Endothelial cell (in vitro differentiated cells): ENCODE measurements around the gene TBC1D1. TPM values are rescaled to one million over a fixed set of nuclear protein-coding genes. Genes with fewer than 3 reads are reported as not detected.

Experiments
- DNase-seq: peaks from one replicate; pipeline ENCODE4 v3.0.0; 2021; ENCODE audit warnings: low spot score
- H3K27ac Mint-ChIP-seq: one replicate; pipeline ENCODE4 v1.8.0; 2021; ENCODE audit warnings: mixed read lengths, inconsistent platforms; ENCODE audit not compliant: unreplicated experiment
- H3K27me3 Mint-ChIP-seq: one replicate; pipeline ENCODE4 v1.8.0; 2021; ENCODE audit warnings: mild to moderate bottlenecking, moderate library complexity, mixed read lengths, inconsistent platforms; ENCODE audit not compliant: unreplicated experiment
- H3K36me3 Mint-ChIP-seq: one replicate; pipeline ENCODE4 v1.8.0; 2021; ENCODE audit warnings: mild to moderate bottlenecking, low read depth, mixed read lengths, inconsistent platforms; ENCODE audit not compliant: unreplicated experiment
- H3K4me1 Mint-ChIP-seq: one replicate; pipeline ENCODE4 v1.8.0; 2021; ENCODE audit warnings: mild to moderate bottlenecking, mixed read lengths, inconsistent platforms; ENCODE audit not compliant: unreplicated experiment
- H3K4me3 Mint-ChIP-seq: one replicate; pipeline ENCODE4 v1.8.0; 2021; ENCODE audit warnings: mild to moderate bottlenecking, mixed read lengths, inconsistent platforms; ENCODE audit not compliant: unreplicated experiment
- H3K9me3 Mint-ChIP-seq: one replicate; pipeline ENCODE4 v1.8.0; 2021; ENCODE audit warnings: mixed read lengths, inconsistent platforms; ENCODE audit not compliant: unreplicated experiment
- total RNA-seq: library from RNA; stranded (reverse); fragmentation: NEBNext Ultra II Directional; extraction: Animal tissue kit (Norgen Biotek cat#: 25700); gene quantifications from one replicate; pipeline ENCODE4 v1.2.1, GENCODE V29; 2021; ENCODE audit not compliant: unreplicated experiment
- TF ChIP-seq, protein P1 (sequence below): fragments of 200-600 bp; sonication (generic); IDR thresholded peaks from one replicate; pipeline ENCODE4 v1.5.0; 2021; ENCODE audit warnings: antibody characterized with exemption; ENCODE audit not compliant: unreplicated experiment

TBC1D1 gene
- total RNA-seq, 1 donor from 2014 or later: 139 TPM

DNA sequence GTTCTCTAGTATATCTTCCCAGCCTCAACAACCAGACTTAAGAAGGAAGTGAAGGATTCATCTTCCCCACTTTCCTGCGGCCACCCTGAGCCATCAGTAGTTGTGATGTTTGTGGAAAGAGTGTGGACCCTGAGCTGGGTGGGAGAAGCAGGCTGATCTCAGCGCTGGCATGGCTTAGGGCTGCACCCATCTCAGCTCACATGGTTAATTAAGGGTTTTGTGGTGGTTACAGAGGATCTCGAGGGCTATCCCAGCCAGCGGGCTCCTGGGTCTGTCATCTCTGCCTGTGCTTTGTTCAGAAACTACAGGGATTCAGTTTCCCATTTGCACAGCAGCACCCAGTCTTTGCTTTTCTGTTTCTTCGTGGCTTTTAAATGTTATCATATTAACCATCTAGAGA, 232.7 kb downstream of the TBC1D1 start:
- Mint-ChIP-seq H3K4me1 (peaks cover 9% of the 10 kb centered on the region), H3K36me3 (peaks cover 22% of the 10 kb centered on the region), H3K4me3 (no peak overlapping the region), H3K27me3 (peaks cover 5% of the 10 kb centered on the region), H3K9me3 (no peaks in the 10 kb centered on the region), H3K27ac (no peak overlapping the region)
- DNase-seq: no peak
- TF ChIP-seq, protein P1, sequence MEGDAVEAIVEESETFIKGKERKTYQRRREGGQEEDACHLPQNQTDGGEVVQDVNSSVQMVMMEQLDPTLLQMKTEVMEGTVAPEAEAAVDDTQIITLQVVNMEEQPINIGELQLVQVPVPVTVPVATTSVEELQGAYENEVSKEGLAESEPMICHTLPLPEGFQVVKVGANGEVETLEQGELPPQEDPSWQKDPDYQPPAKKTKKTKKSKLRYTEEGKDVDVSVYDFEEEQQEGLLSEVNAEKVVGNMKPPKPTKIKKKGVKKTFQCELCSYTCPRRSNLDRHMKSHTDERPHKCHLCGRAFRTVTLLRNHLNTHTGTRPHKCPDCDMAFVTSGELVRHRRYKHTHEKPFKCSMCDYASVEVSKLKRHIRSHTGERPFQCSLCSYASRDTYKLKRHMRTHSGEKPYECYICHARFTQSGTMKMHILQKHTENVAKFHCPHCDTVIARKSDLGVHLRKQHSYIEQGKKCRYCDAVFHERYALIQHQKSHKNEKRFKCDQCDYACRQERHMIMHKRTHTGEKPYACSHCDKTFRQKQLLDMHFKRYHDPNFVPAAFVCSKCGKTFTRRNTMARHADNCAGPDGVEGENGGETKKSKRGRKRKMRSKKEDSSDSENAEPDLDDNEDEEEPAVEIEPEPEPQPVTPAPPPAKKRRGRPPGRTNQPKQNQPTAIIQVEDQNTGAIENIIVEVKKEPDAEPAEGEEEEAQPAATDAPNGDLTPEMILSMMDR: no peak

DNA sequence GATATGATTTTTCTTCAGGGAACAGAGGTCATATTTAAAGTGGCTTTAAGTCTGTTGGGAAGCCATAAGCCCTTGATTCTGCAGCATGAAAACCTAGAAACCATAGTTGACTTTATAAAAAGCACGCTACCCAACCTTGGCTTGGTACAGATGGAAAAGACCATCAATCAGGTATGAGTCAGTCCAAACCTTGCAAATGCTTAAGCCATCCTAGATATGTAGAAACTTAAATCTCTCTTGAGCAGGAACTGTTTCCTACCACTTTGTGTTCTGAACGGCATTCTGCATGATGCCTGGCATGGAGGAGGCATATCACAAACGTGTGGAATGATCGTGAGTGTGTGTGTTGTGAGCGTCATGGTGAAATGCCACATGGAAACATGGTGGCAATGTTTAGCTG, 234.1 kb downstream of the TBC1D1 start:
- Mint-ChIP-seq H3K9me3 (no peaks in the 10 kb centered on the region), H3K36me3 (peaks cover 19% of the 10 kb centered on the region), H3K27me3 (peaks cover 5% of the 10 kb centered on the region), H3K4me1 (peaks cover 14% of the 10 kb centered on the region), H3K27ac (no peak overlapping the region), H3K4me3 (peak overlapping the region; percentile 76)
- no peak for DNase-seq
- TF ChIP-seq, protein P1: no peak

DNA sequence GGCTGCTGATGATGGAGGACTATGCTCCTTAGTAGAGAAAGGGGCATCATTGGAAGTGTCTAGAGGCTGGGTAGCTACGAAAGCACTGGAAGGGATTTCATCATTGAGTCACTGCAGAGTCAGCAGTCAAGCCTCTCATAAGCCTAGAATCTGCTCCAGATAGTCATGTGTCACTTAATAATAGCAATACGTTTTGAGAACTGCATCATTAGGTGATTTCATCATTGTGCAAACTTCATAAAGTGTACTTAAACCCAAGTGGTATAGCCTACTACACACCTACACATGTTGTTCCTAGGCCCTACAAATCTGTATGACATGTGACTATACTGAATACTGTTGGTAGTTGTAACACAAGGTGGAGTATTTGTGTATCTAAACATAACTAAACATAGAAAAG, 234.9 kb downstream of the TBC1D1 start:
- H3K9me3 Mint-ChIP-seq: no peaks in the 10 kb centered on the region
- peaks cover 15% of the 10 kb centered on the region for H3K36me3 Mint-ChIP-seq
- no peak overlapping the region for H3K27ac Mint-ChIP-seq
- peaks cover 5% of the 10 kb centered on the region for H3K27me3 Mint-ChIP-seq
- TF ChIP-seq, protein P1: no peak
- no peak for DNase-seq
- H3K4me1 Mint-ChIP-seq: peaks cover 16% of the 10 kb centered on the region
- no peak overlapping the region for H3K4me3 Mint-ChIP-seq

DNA sequence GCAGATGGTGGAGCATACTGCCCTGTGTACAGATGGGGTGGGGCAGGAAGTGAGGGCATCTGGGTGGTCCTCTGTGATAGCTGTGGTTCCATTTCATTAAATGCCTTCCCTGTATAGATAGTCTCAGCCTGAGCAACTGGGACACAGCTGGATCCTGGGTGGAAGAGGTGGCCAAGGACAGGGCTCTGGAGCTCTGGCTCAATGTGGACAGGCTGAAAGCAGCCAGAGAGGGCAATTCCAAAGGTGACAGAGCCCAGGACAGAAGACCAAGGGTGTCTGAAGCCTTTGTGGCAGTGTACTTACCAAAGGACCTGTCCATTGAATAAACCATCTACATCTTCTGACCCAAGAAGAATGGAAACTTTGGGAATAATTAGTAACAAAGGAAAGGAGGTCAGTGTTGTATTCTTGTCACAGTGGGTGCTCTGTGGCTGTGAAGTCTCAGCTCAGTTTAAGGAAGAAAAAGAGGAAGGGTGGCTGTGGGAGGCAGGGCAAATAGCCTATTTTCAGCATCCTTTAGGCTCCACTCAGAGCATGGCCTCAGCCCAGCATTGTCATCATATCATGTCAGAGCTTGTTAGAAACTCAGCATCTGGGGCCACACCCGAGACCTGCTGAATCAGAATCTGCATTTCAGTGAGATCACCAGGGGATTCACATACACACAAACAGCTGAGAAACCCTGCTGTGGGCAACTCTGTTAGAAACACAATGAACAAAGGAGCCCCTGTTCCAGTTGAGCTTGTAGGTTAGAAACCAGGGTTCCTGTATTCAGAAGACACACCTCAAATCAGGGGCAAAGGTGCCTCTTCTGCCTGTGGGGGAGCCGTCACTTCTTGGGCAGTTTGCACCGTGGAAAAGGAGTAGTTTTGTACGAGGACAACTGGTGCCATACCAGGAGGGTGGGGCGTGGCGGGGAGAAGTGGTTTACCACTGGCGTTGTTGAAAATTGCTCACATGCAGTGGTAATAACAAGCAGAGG, 237.9 kb downstream of the TBC1D1 start:
- no peak for DNase-seq
- TF ChIP-seq, protein P1: no peak
- Mint-ChIP-seq H3K27me3 (peaks cover 5% of the 10 kb centered on the region), H3K4me3 (no peak overlapping the region), H3K27ac (no peak overlapping the region), H3K36me3 (peaks cover 21% of the 10 kb centered on the region), H3K4me1 (peaks cover 21% of the 10 kb centered on the region), H3K9me3 (no peaks in the 10 kb centered on the region)
